GM19452 (cell line): ENCODE data around the gene TCHP.
"Not testable (repeated sequence)": the region's sequence is repeated elsewhere in the genome, so short reads cannot be mapped to it uniquely, and the experiment has no call there.

ENCODE experiments used
- ATAC-seq: cut with Tn5 transposase; IDR thresholded peaks from one replicate; pipeline ENCODE4 v1.9.1; 2021; ENCODE audit not compliant: unreplicated experiment

The TCHP gene

GRCh38 chr12:109910254-109910968 lies 10.3 kb downstream of the TCHP start:
- ATAC-seq, result no peak

- ATAC-seq, result no peak
Measured at GRCh38 chr12:109910969-109911348, 10.9 kb downstream of the TCHP start.

GRCh38 chr12:109912855-109913321 lies 12.8 kb downstream of the TCHP start:
- ATAC-seq, result no peak

- no peak for ATAC-seq
Measured at GRCh38 chr12:109914461-109914860, 14.4 kb downstream of the TCHP start.

- no peak for ATAC-seq
Measured at GRCh38 chr12:109915171-109916040, 15.3 kb downstream of the TCHP start.

GRCh38 chr12:109916045-109916444 lies 16.0 kb downstream of the TCHP start:
- no peak for ATAC-seq

- ATAC-seq, result no peak
Measured at GRCh38 chr12:109919456-109919855, 19.4 kb downstream of the TCHP start.

- no peak for ATAC-seq
Measured at GRCh38 chr12:109920261-109920780, 20.2 kb downstream of the TCHP start.

- ATAC-seq, result no peak
Measured at GRCh38 chr12:109921982-109922381, 21.9 kb downstream of the TCHP start.

GRCh38 chr12:109923038-109923437 lies 23.0 kb downstream of the TCHP start:
- no peak for ATAC-seq

GRCh38 chr12:109923481-109924245 lies 23.6 kb downstream of the TCHP start:
- ATAC-seq, result no peak

- ATAC-seq, result no peak
Measured at GRCh38 chr12:109925185-109925840, 25.2 kb downstream of the TCHP start.

GRCh38 chr12:109926016-109926415 lies 25.9 kb downstream of the TCHP start:
- ATAC-seq, result no peak

- ATAC-seq, result no peak
Measured at GRCh38 chr12:109926488-109927210, 26.6 kb downstream of the TCHP start.

GRCh38 chr12:109927622-109928021 lies 27.5 kb downstream of the TCHP start:
- no peak for ATAC-seq

GRCh38 chr12:109928058-109928656 lies 28.1 kb downstream of the TCHP start:
- ATAC-seq, result no peak

- ATAC-seq, result not testable (repeated sequence)
Measured at GRCh38 chr12:109929326-109929725, 29.3 kb downstream of the TCHP start.

GRCh38 chr12:109930028-109930800 lies 30.1 kb downstream of the TCHP start:
- no peak for ATAC-seq

- no peak for ATAC-seq
Measured at GRCh38 chr12:109931143-109931542, 31.1 kb downstream of the TCHP start.
